PC-3 (cell line): ENCODE measurements around the gene UQCR10.

ENCODE experiments used
- EZH2 ChIP-seq: fragments of 300-600 bp; sonication (generic); IDR thresholded peaks from one replicate; pipeline ENCODE4 v1.6.1; 2017; ENCODE audit warnings: antibody characterized with exemption, mild to moderate bottlenecking, low read length; ENCODE audit not compliant: unreplicated experiment
- TF ChIP-seq, protein P1 (sequence below): fragments of 300-600 bp; sonication (generic); conservative IDR thresholded peaks from 2 replicates; pipeline ENCODE4 v1.5.1; 2017; ENCODE audit warnings: antibody characterized with exemption, low read depth, mild to moderate bottlenecking, low read length

GRCh38 chr22:29718949-29719898 lies 47.9 kb upstream of the UQCR10 start:
- TF ChIP-seq, protein P1, sequence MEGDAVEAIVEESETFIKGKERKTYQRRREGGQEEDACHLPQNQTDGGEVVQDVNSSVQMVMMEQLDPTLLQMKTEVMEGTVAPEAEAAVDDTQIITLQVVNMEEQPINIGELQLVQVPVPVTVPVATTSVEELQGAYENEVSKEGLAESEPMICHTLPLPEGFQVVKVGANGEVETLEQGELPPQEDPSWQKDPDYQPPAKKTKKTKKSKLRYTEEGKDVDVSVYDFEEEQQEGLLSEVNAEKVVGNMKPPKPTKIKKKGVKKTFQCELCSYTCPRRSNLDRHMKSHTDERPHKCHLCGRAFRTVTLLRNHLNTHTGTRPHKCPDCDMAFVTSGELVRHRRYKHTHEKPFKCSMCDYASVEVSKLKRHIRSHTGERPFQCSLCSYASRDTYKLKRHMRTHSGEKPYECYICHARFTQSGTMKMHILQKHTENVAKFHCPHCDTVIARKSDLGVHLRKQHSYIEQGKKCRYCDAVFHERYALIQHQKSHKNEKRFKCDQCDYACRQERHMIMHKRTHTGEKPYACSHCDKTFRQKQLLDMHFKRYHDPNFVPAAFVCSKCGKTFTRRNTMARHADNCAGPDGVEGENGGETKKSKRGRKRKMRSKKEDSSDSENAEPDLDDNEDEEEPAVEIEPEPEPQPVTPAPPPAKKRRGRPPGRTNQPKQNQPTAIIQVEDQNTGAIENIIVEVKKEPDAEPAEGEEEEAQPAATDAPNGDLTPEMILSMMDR: no peak
- no peak for TF ChIP-seq EZH2
